CD4-positive, alpha-beta T cell treated with Interleukin-1 beta for 1 hour (primary cell): ENCODE measurements around the gene LRRC74B.
A peak's percentile ranks its signal among the peaks of the same experiment; 100 is the strongest.
"Not testable (repeated sequence)": the region's sequence is repeated elsewhere in the genome, so short reads cannot be mapped to it uniquely, and the experiment has no call there.

ENCODE experiments used
- DNase-seq, 2 donors: peaks; one replicate each; pipeline ENCODE4 v3.0.0-alpha.2; 2020 to 2022

The LRRC74B gene, protein sequence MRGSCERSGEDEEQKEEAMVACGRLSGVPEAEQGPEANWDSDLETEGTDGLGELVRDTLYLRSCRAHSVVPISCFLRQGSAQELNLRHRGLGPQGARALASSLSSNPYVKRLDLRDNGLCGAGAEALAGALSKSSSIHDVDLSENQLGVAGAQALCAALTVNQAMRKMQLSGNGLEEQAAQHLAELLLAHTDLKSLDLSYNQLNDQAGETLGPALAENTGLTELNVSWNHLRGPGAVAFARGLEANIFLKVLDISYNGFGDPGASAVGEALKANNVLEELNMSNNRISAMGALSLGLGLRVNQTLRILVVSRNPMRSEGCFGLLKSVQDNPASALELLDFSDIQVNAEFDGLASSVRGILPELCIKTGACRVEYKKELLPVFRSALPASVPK

DNA sequence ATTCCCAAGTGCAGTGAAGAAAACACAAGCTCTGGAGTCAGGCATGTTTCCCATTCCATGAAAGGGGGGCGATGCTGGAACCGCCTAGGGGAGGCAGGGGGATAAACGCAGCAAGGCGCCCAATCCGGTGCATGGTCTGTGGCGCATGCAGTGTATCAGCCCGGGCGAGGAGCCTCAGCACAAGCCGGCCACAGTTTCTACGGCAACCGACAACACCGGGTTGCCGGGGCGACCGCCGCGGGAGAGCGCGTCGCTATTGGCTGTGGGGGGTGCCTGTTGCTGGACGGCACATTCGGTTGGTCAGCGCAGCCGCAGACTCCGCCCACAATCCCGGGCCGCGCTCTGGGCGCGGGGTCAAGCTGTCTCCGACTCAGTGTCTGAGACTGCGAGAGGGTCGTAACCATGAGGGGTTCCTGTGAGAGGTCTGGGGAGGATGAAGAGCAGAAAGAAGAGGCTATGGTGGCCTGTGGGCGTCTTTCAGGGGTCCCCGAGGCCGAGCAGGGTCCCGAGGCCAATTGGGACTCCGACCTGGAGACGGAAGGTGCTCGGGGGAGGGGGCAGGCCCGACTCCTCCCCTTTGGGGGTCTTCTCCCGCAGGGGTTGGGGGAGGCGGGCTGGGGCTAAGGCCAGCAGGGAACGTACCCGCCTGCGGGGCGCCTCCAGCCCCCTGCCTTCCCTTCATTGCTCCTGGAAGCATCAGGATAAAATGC lies at the start of gene LRRC74B:
Gene LRRC74B (plus strand): TSS at position 362 of the 710 bp plus-strand sequence. CDS start 41 bp downstream, at position 403.
- DNase-seq = peak; percentile 71 to 83

GRCh38 chr22:20996031-20996410 lies 49.7 kb upstream of the LRRC74B start:
- DNase-seq = no peak

- DNase-seq = no peak
These were observed 48.9 kb upstream of the LRRC74B start for GRCh38 chr22:20996598-20997535.

- DNase-seq = no peak
These were observed 48.0 kb upstream of the LRRC74B start for GRCh38 chr22:20997536-20998257.

GRCh38 chr22:20998411-20999336 lies 47.1 kb upstream of the LRRC74B start:
- DNase-seq = no peak

- no peak for DNase-seq
These were observed 46.2 kb upstream of the LRRC74B start for GRCh38 chr22:20999350-21000206.

GRCh38 chr22:21000207-21000986 lies 45.3 kb upstream of the LRRC74B start:
- no peak for DNase-seq

- no peak for DNase-seq
These were observed 44.7 kb upstream of the LRRC74B start for GRCh38 chr22:21000987-21001600.

GRCh38 chr22:21001601-21002325 lies 44.0 kb upstream of the LRRC74B start, which contains the start of gene THAP7:
Gene THAP7 (minus strand): TSS chr22:21002118. CDS start chr22:21001911, 207 bp downstream.
- DNase-seq = peak; percentile 96

GRCh38 chr22:21003782-21004181 lies 42.0 kb upstream of the LRRC74B start:
- no peak for DNase-seq

GRCh38 chr22:21009208-21009607 lies 36.5 kb upstream of the LRRC74B start:
- DNase-seq = not testable (repeated sequence)

DNA sequence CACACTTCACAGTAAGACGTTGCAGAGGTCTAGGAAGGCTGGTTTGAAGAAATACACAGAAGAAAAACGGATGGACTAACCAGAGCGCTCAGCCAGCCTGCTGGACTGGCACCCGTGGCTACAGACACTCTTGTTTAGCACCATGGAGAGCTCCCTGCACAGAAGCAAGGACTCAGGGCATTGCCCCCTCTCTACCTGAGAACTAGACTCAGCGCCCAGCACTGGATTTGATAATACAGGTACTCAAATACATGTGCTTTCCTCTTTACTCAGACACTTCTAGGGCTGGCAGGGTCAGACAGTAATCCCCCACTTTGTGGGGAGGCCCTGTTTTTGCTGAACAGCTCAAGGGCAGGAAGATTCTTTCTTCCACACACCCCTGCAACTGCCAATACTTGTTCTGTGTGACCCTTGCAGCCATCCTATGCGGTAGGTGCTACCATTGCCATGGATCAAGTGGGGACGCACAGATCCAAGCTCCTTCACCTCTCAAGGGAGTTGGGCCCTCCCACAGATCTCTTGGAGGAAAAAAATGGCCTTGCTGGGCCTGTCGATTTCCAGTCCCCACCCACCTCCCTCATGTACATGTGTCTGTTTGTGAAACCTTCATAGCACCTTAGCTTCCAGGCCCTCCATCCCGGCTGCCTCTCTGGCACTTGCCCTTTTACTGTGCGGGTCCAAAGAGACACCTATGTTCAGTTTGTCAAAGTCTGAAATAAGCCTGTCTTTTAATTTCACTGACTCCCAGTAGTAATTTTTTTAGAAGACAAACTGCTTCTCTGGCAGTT lies 35.9 kb upstream of the LRRC74B start:
- DNase-seq = peak in 1 of 2 donors; percentile 33

GRCh38 chr22:21010426-21011113 lies 35.2 kb upstream of the LRRC74B start:
- no peak for DNase-seq

DNA sequence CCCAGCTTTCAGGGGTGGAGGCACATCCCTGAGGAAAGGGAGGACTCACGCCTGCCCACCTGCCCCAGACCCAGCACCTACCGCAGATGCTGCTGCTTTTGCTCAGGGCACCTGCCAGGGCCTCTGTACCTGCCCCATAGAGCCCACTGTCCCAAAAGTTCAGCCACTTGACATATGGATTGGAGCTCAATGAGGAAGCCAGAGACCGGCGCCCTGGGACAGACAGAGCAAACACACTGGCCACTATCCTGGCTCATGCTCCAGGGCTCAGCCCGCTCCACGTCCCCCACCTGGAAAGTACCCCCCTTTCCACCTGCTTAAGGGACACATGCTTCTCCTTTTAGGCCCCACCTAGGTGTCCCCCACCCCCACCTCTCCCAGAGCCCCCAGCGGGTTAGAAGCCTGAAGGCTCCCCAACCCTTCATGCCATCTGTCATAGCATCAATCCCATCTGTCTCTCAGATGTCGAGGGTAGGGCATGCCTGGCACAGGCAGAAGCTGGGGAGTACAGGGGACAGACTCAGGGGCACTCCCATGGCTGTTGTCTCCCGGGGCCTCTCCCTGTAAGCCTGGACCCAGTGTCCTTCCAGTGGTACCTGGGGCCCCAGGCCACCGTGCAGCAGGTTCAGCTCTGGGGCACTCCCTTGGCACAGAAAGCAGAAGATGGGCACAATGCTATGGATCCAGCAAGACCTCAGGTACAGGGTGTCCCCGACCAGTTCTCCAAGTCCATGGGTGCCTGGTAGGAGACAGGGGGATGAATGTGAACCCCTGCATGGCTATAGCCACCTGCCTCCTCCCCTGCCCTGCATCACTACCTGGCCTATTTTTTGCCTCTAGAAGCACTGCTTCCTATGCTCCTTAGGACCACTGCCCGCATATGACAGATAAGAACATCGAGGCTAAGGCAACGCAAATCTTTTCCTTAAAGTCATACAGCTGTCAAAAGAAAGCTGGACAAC lies 33.0 kb upstream of the LRRC74B start:
- DNase-seq = no peak

- no peak for DNase-seq
These were observed 32.0 kb upstream of the LRRC74B start for GRCh38 chr22:21013657-21014201.
